Measurements from ENCODE around the gene ITPR3.

Gene ITPR3

DNA sequence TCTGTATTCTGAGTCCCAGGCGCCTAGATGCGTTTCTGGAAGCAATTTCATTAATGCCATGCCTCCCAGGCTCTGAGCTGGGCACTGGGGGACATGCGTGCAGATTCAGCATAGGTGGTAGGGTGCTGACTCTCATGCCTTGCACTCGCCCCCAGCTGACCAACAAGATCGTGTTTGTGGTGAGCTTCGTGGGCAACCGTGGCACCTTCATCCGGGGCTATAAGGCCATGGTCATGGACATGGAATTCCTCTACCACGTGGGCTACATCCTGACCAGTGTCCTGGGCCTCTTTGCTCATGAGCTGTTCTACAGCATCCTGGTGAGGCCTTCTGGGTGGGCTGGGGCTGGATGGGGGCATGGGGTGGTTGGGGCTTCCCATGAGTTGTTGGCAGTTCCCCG is 68.8 kb downstream of the ITPR3 start:
- no peaks in the 10 kb centered on the region for H3K79me2 ChIP-seq (ENCODE audit: insufficient read depth, low read length)
- H4K20me1 ChIP-seq (ENCODE audit: insufficient read depth, low read length), result no peaks in the 10 kb centered on the region
- H3K27ac ChIP-seq (ENCODE audit: low read depth, low read length, poor library complexity, severe bottlenecking), result no peak overlapping the region
- H2AFZ ChIP-seq (ENCODE audit: low read length), result no peak overlapping the region
- no peaks in the 10 kb centered on the region for H3F3A ChIP-seq (ENCODE audit: insufficient read depth, low read length)
- H3K9me2 ChIP-seq (ENCODE audit: low read depth, low read length), result no peaks in the 10 kb centered on the region
- H3K36me3 ChIP-seq (ENCODE audit: insufficient read depth, low read length), result peaks cover 97% of the 10 kb centered on the region
- H3K9ac ChIP-seq (ENCODE audit: low read length), result no peak overlapping the region
- H3K27me3 ChIP-seq (ENCODE audit: insufficient read depth, low read length), result no peaks in the 10 kb centered on the region
- no peak for TF ChIP-seq EZH2 (IDR thresholded peaks at IDR 0.05; ENCODE audit: borderline replicate concordance, low read length)
- TF ChIP-seq, protein P1, sequence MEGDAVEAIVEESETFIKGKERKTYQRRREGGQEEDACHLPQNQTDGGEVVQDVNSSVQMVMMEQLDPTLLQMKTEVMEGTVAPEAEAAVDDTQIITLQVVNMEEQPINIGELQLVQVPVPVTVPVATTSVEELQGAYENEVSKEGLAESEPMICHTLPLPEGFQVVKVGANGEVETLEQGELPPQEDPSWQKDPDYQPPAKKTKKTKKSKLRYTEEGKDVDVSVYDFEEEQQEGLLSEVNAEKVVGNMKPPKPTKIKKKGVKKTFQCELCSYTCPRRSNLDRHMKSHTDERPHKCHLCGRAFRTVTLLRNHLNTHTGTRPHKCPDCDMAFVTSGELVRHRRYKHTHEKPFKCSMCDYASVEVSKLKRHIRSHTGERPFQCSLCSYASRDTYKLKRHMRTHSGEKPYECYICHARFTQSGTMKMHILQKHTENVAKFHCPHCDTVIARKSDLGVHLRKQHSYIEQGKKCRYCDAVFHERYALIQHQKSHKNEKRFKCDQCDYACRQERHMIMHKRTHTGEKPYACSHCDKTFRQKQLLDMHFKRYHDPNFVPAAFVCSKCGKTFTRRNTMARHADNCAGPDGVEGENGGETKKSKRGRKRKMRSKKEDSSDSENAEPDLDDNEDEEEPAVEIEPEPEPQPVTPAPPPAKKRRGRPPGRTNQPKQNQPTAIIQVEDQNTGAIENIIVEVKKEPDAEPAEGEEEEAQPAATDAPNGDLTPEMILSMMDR (IDR thresholded peaks at IDR 0.05; ENCODE audit: low read length), result no peak
- H3K4me1 ChIP-seq (ENCODE audit: insufficient read depth, low read length, severe bottlenecking), result peaks cover 16% of the 10 kb centered on the region
- no peak overlapping the region for H3K4me3 ChIP-seq (ENCODE audit: low read depth, low read length, poor library complexity, severe bottlenecking)
- no peaks in the 10 kb centered on the region for H3K9me3 ChIP-seq (ENCODE audit: low read length)
- no peak overlapping the region for H3K4me2 ChIP-seq (ENCODE audit: low read length)

DNA sequence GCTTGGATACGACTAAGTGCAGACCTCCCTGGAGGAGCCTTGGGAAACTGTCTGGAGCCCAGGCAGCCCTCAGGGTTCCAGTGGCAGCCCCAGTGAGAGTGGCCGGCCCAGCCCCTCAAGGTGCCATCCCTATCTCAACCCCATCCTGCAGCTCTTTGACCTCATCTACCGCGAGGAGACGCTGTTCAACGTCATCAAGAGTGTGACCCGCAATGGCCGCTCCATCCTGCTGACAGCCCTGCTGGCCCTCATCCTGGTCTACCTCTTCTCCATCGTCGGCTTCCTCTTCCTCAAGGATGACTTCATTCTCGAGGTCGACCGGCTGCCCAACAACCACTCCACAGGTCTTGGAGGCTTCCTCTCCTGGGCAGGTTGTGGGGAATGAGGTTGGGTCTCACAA is 69.6 kb downstream of the ITPR3 start:
- no peak overlapping the region for H3K9ac ChIP-seq (ENCODE audit: low read length)
- H3K4me1 ChIP-seq (ENCODE audit: insufficient read depth, low read length, severe bottlenecking), result peaks cover 16% of the 10 kb centered on the region
- H3K79me2 ChIP-seq (ENCODE audit: insufficient read depth, low read length), result no peaks in the 10 kb centered on the region
- no peak overlapping the region for H3K27ac ChIP-seq (ENCODE audit: low read depth, low read length, poor library complexity, severe bottlenecking)
- H3K36me3 ChIP-seq (ENCODE audit: insufficient read depth, low read length), result peaks cover 97% of the 10 kb centered on the region
- TF ChIP-seq, protein P1 (IDR thresholded peaks at IDR 0.05; ENCODE audit: low read length), result no peak
- TF ChIP-seq EZH2 (IDR thresholded peaks at IDR 0.05; ENCODE audit: borderline replicate concordance, low read length), result no peak
- no peak overlapping the region for H3K4me3 ChIP-seq (ENCODE audit: low read depth, low read length, poor library complexity, severe bottlenecking)
- no peaks in the 10 kb centered on the region for H3K9me3 ChIP-seq (ENCODE audit: low read length)
- H2AFZ ChIP-seq (ENCODE audit: low read length), result no peak overlapping the region
- H3K27me3 ChIP-seq (ENCODE audit: insufficient read depth, low read length), result no peaks in the 10 kb centered on the region
- H3K9me2 ChIP-seq (ENCODE audit: low read depth, low read length), result no peaks in the 10 kb centered on the region
- no peaks in the 10 kb centered on the region for H3F3A ChIP-seq (ENCODE audit: insufficient read depth, low read length)
- H4K20me1 ChIP-seq (ENCODE audit: insufficient read depth, low read length), result no peaks in the 10 kb centered on the region
- H3K4me2 ChIP-seq (ENCODE audit: low read length), result no peak overlapping the region

DNA sequence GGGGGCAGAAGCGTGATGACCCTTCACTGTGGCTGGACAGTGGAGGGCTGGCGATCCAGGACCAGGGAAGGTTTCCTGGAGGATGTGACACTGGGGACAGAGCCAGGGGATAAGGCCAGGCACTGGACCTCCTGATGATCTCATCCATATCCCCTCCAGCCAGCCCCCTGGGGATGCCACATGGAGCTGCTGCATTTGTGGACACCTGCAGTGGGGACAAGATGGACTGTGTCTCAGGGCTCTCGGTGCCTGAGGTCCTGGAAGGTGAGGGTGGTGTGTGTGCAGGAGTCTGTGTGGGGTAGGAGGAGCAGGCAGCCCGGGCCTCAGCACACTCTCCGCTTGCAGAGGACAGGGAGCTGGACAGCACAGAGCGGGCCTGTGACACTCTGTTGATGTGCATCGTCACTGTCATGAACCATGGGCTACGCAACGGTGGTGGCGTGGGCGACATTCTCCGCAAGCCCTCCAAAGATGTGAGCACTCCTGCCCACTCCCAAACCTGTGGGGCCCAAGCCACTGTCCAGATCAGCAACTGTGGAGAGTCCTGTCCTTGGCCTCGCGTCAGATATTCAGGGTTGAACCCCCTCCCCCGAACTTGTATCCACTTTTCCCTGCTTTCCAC is 70.4 kb downstream of the ITPR3 start:
- peaks cover 97% of the 10 kb centered on the region for H3K36me3 ChIP-seq (ENCODE audit: insufficient read depth, low read length)
- no peaks in the 10 kb centered on the region for H3K9me3 ChIP-seq (ENCODE audit: low read length)
- no peak overlapping the region for H3K9ac ChIP-seq (ENCODE audit: low read length)
- TF ChIP-seq EZH2 (IDR thresholded peaks at IDR 0.05; ENCODE audit: borderline replicate concordance, low read length), result no peak
- TF ChIP-seq, protein P1 (IDR thresholded peaks at IDR 0.05; ENCODE audit: low read length), result no peak
- H3K4me1 ChIP-seq (ENCODE audit: insufficient read depth, low read length, severe bottlenecking), result peaks cover 23% of the 10 kb centered on the region
- no peaks in the 10 kb centered on the region for H3K79me2 ChIP-seq (ENCODE audit: insufficient read depth, low read length)
- H2AFZ ChIP-seq (ENCODE audit: low read length), result no peak overlapping the region
- no peak overlapping the region for H3K4me3 ChIP-seq (ENCODE audit: low read depth, low read length, poor library complexity, severe bottlenecking)
- H4K20me1 ChIP-seq (ENCODE audit: insufficient read depth, low read length), result no peaks in the 10 kb centered on the region
- H3K27ac ChIP-seq (ENCODE audit: low read depth, low read length, poor library complexity, severe bottlenecking), result no peak overlapping the region
- H3F3A ChIP-seq (ENCODE audit: insufficient read depth, low read length), result no peaks in the 10 kb centered on the region
- H3K4me2 ChIP-seq (ENCODE audit: low read length), result no peak overlapping the region
- H3K9me2 ChIP-seq (ENCODE audit: low read depth, low read length), result no peaks in the 10 kb centered on the region
- H3K27me3 ChIP-seq (ENCODE audit: insufficient read depth, low read length), result no peaks in the 10 kb centered on the region
